HEK293 (cell line): Measurements from ENCODE around the gene HIPK1.

Source experiments
- CTCF ChIA-PET: fragments of 350-600 bp; formaldehyde crosslinking; extraction: SDS; loops from one replicate; lab custom pipeline; 2021; ENCODE audit warnings: antibody characterized with exemption; lab: Yijun Ruan, JAX
- POLR2A ChIA-PET: fragments of 300-600 bp; formaldehyde crosslinking; extraction: SDS; loops from one replicate; lab custom pipeline; 2020; ENCODE audit warnings: antibody characterized with exemption, inconsistent platforms; lab: Yijun Ruan, JAX
- H3K27ac ChIP-seq: fragments of 200-500 bp; sonication (Bioruptor generic); 2 replicates; pipeline ENCODE4 v1.5.1; 2014; ENCODE audit warnings: low read depth, low read length, control low read depth, inconsistent platforms; ENCODE audit errors: extremely low read depth
- H3K36me3 ChIP-seq, 2 experiments: fragments of 200-500 bp in 1 of 2; sonication (Bioruptor generic) in 1 of 2; 1 replicate in 1 of 2; 2 replicates in 1 of 2; pipeline ENCODE4 v1.5.1; 2014 to 2017; ENCODE audit warnings: inconsistent platforms in 2 of 2, low read length in 2 of 2; ENCODE audit not compliant: control insufficient read depth in 2 of 2, insufficient read depth in 1 of 2
- H3K4me1 ChIP-seq: fragments of 200-500 bp; sonication (Bioruptor generic); 2 replicates; pipeline ENCODE4 v1.5.1; 2014; ENCODE audit warnings: mild to moderate bottlenecking, low read length, inconsistent platforms; ENCODE audit not compliant: control insufficient read depth, insufficient read depth
- H3K4me3 ChIP-seq: 2 replicates; pipeline ENCODE4 v1.5.1; 2011; ENCODE audit warnings: low read depth, mild to moderate bottlenecking, control low read depth, low read length, moderate library complexity
- H3K9me3 ChIP-seq: fragments of 200-500 bp; sonication (Bioruptor generic); 2 replicates; pipeline ENCODE4 v1.5.1; 2014; ENCODE audit warnings: low read depth, low read length, inconsistent platforms; ENCODE audit not compliant: control insufficient read depth, insufficient read depth
- SP3 ChIP-seq: fragments of 450-650 bp; formaldehyde crosslinking; IDR thresholded peaks from 2 replicates; pipeline ENCODE4 v1.5.1; 2016; ENCODE audit warnings: missing biosample characterization, missing genetic modification characterization
- ZNF202 ChIP-seq: fragments of 450-650 bp; formaldehyde crosslinking; IDR thresholded peaks from 2 replicates; pipeline ENCODE4 v1.5.1; 2016; ENCODE audit warnings: missing biosample characterization, missing genetic modification characterization, borderline replicate concordance
- ZNF544 ChIP-seq: fragments of 450-650 bp; formaldehyde crosslinking; IDR thresholded peaks from 2 replicates; pipeline ENCODE4 v1.5.0; 2017; ENCODE audit warnings: missing biosample characterization, missing genetic modification characterization
- ZNF624 ChIP-seq: fragments of 450-650 bp; formaldehyde crosslinking; IDR thresholded peaks from 2 replicates; pipeline ENCODE4 v1.5.1; 2017; ENCODE audit warnings: missing biosample characterization, missing genetic modification characterization
- ZNF629 ChIP-seq: fragments of 450-650 bp; formaldehyde crosslinking; IDR thresholded peaks from 2 replicates; pipeline ENCODE4 v1.5.1; 2017; ENCODE audit warnings: missing biosample characterization, missing genetic modification characterization
- ZNF76 ChIP-seq: fragments of 450-650 bp; formaldehyde crosslinking; IDR thresholded peaks from 2 replicates; pipeline ENCODE4; 2016; ENCODE audit warnings: low read depth, missing biosample characterization, missing genetic modification characterization, borderline replicate concordance
- TF ChIP-seq, protein P1 (sequence below): fragments of 450-650 bp; formaldehyde crosslinking; IDR thresholded peaks from 2 replicates; pipeline ENCODE4 v1.5.1; 2016; ENCODE audit warnings: missing biosample characterization, missing genetic modification characterization, borderline replicate concordance
- TF ChIP-seq, protein P2 (sequence below): fragments of 450-650 bp; formaldehyde crosslinking; IDR thresholded peaks from 2 replicates; pipeline ENCODE4 v1.5.1; 2016; ENCODE audit warnings: missing biosample characterization, missing genetic modification characterization
- TF ChIP-seq, protein P3 (sequence below): fragments of 450-650 bp; formaldehyde crosslinking; IDR thresholded peaks from 2 replicates; pipeline ENCODE4 v1.5.1; 2017; ENCODE audit warnings: missing biosample characterization, missing genetic modification characterization
- TF ChIP-seq, protein P4 (sequence below): fragments of 450-650 bp; formaldehyde crosslinking; IDR thresholded peaks from 2 replicates; pipeline ENCODE4 v1.5.1; 2016; ENCODE audit warnings: missing biosample characterization, missing genetic modification characterization
- TF ChIP-seq, protein P5 (sequence below): fragments of 450-650 bp; formaldehyde crosslinking; IDR thresholded peaks from 2 replicates; pipeline ENCODE4 v1.5.1; 2016; ENCODE audit warnings: missing biosample characterization, missing genetic modification characterization

The HIPK1 gene

DNA sequence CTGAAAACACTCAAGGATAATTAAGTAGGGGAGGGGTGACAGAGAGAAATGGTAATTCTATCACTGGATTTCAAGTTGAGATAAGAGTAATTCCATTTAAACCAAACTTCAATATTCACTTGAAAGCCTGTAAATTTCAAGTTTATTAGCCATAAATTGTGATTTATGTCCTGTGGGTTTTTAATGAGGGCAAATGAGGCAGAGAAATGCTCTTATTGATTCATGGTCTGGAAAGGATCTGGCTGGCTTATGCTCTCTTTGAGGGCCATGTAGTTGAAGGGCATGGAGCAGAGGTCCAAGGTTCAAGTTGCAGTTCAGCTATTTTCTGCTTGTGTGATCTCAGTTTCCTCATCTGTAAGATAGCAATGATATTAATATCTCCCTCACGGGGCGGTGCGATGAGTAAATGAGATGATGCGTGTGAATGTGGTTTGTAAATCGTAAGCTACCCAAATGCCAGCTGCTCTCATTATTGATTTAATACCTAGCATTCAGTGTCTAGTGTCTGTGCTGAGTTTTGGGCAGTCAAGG, 62.4 kb downstream of the HIPK1 start (continued):
- TF ChIP-seq, protein P1, sequence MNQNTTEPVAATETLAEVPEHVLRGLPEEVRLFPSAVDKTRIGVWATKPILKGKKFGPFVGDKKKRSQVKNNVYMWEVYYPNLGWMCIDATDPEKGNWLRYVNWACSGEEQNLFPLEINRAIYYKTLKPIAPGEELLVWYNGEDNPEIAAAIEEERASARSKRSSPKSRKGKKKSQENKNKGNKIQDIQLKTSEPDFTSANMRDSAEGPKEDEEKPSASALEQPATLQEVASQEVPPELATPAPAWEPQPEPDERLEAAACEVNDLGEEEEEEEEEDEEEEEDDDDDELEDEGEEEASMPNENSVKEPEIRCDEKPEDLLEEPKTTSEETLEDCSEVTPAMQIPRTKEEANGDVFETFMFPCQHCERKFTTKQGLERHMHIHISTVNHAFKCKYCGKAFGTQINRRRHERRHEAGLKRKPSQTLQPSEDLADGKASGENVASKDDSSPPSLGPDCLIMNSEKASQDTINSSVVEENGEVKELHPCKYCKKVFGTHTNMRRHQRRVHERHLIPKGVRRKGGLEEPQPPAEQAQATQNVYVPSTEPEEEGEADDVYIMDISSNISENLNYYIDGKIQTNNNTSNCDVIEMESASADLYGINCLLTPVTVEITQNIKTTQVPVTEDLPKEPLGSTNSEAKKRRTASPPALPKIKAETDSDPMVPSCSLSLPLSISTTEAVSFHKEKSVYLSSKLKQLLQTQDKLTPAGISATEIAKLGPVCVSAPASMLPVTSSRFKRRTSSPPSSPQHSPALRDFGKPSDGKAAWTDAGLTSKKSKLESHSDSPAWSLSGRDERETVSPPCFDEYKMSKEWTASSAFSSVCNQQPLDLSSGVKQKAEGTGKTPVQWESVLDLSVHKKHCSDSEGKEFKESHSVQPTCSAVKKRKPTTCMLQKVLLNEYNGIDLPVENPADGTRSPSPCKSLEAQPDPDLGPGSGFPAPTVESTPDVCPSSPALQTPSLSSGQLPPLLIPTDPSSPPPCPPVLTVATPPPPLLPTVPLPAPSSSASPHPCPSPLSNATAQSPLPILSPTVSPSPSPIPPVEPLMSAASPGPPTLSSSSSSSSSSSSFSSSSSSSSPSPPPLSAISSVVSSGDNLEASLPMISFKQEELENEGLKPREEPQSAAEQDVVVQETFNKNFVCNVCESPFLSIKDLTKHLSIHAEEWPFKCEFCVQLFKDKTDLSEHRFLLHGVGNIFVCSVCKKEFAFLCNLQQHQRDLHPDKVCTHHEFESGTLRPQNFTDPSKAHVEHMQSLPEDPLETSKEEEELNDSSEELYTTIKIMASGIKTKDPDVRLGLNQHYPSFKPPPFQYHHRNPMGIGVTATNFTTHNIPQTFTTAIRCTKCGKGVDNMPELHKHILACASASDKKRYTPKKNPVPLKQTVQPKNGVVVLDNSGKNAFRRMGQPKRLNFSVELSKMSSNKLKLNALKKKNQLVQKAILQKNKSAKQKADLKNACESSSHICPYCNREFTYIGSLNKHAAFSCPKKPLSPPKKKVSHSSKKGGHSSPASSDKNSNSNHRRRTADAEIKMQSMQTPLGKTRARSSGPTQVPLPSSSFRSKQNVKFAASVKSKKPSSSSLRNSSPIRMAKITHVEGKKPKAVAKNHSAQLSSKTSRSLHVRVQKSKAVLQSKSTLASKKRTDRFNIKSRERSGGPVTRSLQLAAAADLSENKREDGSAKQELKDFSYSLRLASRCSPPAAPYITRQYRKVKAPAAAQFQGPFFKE (tag by site-specific recombination) = no peak
- no peak for TF ChIP-seq ZNF544 (tag by site-specific recombination)
- 0 out of 2 replicates have a peak, but pooled peaks have one; percentile 24 for TF ChIP-seq ZNF629 (tag by site-specific recombination)
- TF ChIP-seq, protein P2, sequence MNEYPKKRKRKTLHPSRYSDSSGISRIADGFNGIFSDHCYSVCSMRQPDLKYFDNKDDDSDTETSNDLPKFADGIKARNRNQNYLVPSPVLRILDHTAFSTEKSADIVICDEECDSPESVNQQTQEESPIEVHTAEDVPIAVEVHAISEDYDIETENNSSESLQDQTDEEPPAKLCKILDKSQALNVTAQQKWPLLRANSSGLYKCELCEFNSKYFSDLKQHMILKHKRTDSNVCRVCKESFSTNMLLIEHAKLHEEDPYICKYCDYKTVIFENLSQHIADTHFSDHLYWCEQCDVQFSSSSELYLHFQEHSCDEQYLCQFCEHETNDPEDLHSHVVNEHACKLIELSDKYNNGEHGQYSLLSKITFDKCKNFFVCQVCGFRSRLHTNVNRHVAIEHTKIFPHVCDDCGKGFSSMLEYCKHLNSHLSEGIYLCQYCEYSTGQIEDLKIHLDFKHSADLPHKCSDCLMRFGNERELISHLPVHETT (tag by site-specific recombination) = no peak
- no peak for TF ChIP-seq ZNF202 (tag by site-specific recombination)
- TF ChIP-seq ZNF76 (tag by site-specific recombination) = peak; percentile 54; the same call in 1 of the 2 replicates
- TF ChIP-seq, all 188 proteins: peak for 43

DNA sequence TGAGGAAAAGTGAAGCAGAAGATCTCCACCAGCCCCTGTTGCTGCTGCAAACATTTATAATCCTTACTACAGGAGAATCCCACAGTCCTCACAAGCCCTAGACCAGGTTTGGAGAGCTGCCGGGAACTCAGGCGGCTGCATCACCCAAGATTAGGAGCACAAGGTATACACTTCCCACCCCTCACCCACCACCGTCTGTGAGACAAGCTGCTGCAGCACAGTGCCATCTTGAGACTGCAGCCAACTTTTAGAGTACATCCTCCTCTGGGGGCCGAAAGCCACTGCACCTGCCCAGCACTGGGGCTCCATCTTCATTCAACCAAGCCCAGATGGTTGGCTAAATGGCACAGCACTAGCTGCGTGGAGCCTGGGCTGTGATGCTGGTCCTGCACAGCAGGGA, 63.9 kb downstream of the HIPK1 start:
- ChIA-PET CTCF (interaction anchor here (0.7 to 1.2 kb wide), 2 partner anchors 111 to 290 kb away, joined by 3 to 4 read pairs; no protein-coding TSS in a partner anchor), POLR2A (interaction anchor here (0.6 kb wide), 1 partner anchor 672 kb away, joined by 4 read pairs; no protein-coding TSS in a partner anchor)
- no peak overlapping the region for H3K4me3 ChIP-seq
- H3K27ac ChIP-seq = no peak overlapping the region
- no peaks in the 10 kb centered on the region for H3K9me3 ChIP-seq
- TF ChIP-seq, protein P3, sequence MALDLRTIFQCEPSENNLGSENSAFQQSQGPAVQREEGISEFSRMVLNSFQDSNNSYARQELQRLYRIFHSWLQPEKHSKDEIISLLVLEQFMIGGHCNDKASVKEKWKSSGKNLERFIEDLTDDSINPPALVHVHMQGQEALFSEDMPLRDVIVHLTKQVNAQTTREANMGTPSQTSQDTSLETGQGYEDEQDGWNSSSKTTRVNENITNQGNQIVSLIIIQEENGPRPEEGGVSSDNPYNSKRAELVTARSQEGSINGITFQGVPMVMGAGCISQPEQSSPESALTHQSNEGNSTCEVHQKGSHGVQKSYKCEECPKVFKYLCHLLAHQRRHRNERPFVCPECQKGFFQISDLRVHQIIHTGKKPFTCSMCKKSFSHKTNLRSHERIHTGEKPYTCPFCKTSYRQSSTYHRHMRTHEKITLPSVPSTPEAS = no peak
- no peak for TF ChIP-seq SP3
- TF ChIP-seq, protein P4, sequence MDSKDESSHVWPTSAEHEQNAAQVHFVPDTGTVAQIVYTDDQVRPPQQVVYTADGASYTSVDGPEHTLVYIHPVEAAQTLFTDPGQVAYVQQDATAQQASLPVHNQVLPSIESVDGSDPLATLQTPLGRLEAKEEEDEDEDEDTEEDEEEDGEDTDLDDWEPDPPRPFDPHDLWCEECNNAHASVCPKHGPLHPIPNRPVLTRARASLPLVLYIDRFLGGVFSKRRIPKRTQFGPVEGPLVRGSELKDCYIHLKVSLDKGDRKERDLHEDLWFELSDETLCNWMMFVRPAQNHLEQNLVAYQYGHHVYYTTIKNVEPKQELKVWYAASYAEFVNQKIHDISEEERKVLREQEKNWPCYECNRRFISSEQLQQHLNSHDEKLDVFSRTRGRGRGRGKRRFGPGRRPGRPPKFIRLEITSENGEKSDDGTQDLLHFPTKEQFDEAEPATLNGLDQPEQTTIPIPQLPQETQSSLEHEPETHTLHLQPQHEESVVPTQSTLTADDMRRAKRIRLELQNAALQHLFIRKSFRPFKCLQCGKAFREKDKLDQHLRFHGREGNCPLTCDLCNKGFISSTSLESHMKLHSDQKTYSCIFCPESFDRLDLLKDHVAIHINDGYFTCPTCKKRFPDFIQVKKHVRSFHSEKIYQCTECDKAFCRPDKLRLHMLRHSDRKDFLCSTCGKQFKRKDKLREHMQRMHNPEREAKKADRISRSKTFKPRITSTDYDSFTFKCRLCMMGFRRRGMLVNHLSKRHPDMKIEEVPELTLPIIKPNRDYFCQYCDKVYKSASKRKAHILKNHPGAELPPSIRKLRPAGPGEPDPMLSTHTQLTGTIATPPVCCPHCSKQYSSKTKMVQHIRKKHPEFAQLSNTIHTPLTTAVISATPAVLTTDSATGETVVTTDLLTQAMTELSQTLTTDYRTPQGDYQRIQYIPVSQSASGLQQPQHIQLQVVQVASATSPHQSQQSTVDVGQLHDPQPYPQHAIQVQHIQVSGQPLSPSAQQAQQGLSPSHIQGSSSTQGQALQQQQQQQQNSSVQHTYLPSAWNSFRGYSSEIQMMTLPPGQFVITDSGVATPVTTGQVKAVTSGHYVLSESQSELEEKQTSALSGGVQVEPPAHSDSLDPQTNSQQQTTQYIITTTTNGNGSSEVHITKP (tag by site-specific recombination) = no peak
- no peak for TF ChIP-seq ZNF624 (tag by site-specific recombination)
- TF ChIP-seq, protein P5, sequence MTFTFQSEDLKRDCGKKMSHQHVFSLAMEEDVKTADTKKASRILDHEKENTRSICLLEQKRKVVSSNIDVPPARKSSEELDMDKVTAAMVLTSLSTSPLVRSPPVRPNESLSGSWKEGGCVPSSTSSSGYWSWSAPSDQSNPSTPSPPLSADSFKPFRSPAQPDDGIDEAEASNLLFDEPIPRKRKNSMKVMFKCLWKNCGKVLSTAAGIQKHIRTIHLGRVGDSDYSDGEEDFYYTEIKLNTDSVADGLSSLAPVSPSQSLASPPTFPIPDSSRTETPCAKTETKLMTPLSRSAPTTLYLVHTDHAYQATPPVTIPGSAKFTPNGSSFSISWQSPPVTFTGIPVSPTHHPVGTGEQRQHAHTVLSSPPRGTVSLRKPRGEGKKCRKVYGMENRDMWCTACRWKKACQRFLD (tag by site-specific recombination) = no peak
- no peaks in the 10 kb centered on the region for H3K36me3 ChIP-seq
- peaks cover 5% of the 10 kb centered on the region; the same call in 1 of the 2 replicates for H3K4me1 ChIP-seq
